Heart right ventricle (tissue), 16 donors: ENCODE results near the gene SNRPE. TPM values are rescaled to one million over a fixed set of nuclear protein-coding genes. Genes with fewer than 3 reads are reported as not detected.

Source experiments
- ATAC-seq, 8 donors: fragments of 200-7000 bp; cut with Tn5 transposase; one replicate each; pipeline ENCODE4 v1.9.1; 2020; ENCODE audit warnings: mild to moderate bottlenecking in 8 of 8, moderate library complexity in 8 of 8, moderate number of reproducible peaks in 1 of 8
- DNase-seq, 2 donors: peaks; one replicate each; pipeline ENCODE4 v3.0.0-alpha.2; 2020
- H3K27ac ChIP-seq, 10 donors: fragments of 200-600 bp; sonication (generic) in 2 of 10; one replicate each; pipeline versions ENCODE4 v1.5.0 to v1.8.0; 2020 to 2022; ENCODE audit warnings: mild to moderate bottlenecking in 3 of 10
- H3K27me3 ChIP-seq, 7 donors: fragments of 200-600 bp; one replicate each; pipeline ENCODE4 v1.8.0; 2021 to 2022; ENCODE audit warnings: mild to moderate bottlenecking in 2 of 7
- H3K36me3 ChIP-seq, 9 donors: fragments of 200-600 bp; sonication (generic) in 1 of 9; one replicate each; pipeline versions ENCODE4 v1.5.0 to v1.8.0; 2020 to 2022; ENCODE audit warnings: mild to moderate bottlenecking in 2 of 9
- H3K4me1 ChIP-seq, 9 donors: fragments of 200-600 bp; sonication (generic) in 1 of 9; one replicate each; pipeline versions ENCODE4 v1.5.0 to v1.8.0; 2020 to 2022; ENCODE audit warnings: mild to moderate bottlenecking in 4 of 9
- H3K4me3 ChIP-seq, 10 donors: fragments of 200-600 bp; sonication (generic) in 2 of 10; one replicate each; pipeline versions ENCODE4 v1.5.0 to v1.8.0; 2020 to 2022; ENCODE audit warnings: mild to moderate bottlenecking in 7 of 10, moderate library complexity in 2 of 10
- H3K9me3 ChIP-seq, 11 donors: fragments of 200-600 bp in 10 of 11; sonication (generic) in 2 of 11; one replicate each; pipeline versions ENCODE4 v1.5.0 to v1.8.0; 2013 to 2022; ENCODE audit warnings: mild to moderate bottlenecking in 2 of 11, control low read depth in 1 of 11, moderate library complexity in 1 of 11
- WGBS, 2 donors: extraction: QIAGEN DNeasy Blood & Tissue Kit; methylation state at CpG; one replicate each; pipeline ENCODE4 v1.1.7; 2013; ENCODE audit warnings: inconsistent platforms in 1 of 2; 5-methylcytosine and 5-hydroxymethylcytosine counted together
- intact Hi-C, 10 donors: fragments of 100-400 bp; cut with DNase I; formaldehyde crosslinking; loops; one replicate each; pipeline versions ENCODE4 v1.11.1 to v1.14.2; 2022
- polyA plus RNA-seq, 2 donors: library from polyadenylated mRNA; stranded (reverse); fragments of 200-250 nt; gene quantifications; one replicate each; pipeline ENCODE4 v1.2.3, GENCODE V29; 2013
- total RNA-seq, 10 donors: library from RNA; stranded (reverse); fragmentation: NEBNext Ultra II Directional in 3 of 10; extraction: Animal tissue kit (Norgen Biotek cat#: 25700) in 3 of 10; gene quantifications; one replicate each; pipeline versions ENCODE4 v1.2.1 to v1.2.4, GENCODE V29; 2021 to 2023
- TF ChIP-seq, protein P1 (sequence below), 9 donors: fragments of 200-600 bp; sonication (generic) in 2 of 9; IDR thresholded peaks; one replicate each; pipeline versions ENCODE4 v1.5.0 to v1.8.0; 2021 to 2022; ENCODE audit warnings: antibody characterized with exemption in 9 of 9, mild to moderate bottlenecking in 5 of 9, moderate library complexity in 1 of 9
- donor health status: Arrhythmogenic right ventricular cardiomyopathy.
- donor health status: ischemic (EF 13 %, LVEDD 7.1; RV severe dilation, severe dysfunction).
- donor health status: healthy with polysubstance abuse.
- donor health status: DM: no; HTN: yes; CAD: no.
- donor health status: DM: no; HTN: no; CAD: no.
- donor health status: ischemic (EF 25% LVEDD 6.9; RV normal size, moderate dysfunction).
- donor health status: ischemic (EF 25% LVEDD 5.7; RV mildly dilated, moderate dysfunction).
- donor health status: healthy.
- donor health status: DM: yes; HTN: yes; CAD: no.
- donor health status: Ischemic cardiomyopathy.
- donor health status: ischemic (EF 35%, LVEDD 5.7; RV mildly dilated, moderate dysfunction).
- donor health status: nonischemic (EF 11% LVEDD 7.7; RV severe dilation, severe dysfunction).
- donor health status: DM: yes; HTN: yes; CAD: no.
- donor health status: PGD.
- donor health status: ischemic (EF 29% LVEDD 5.4; RV normal size, mild dysfunction).
- donor health status: nonischemic (EF 23%, LVEDD 6.1; RV moderate dilation, normal function).

Gene SNRPE
- total and polyA plus RNA-seq, 12 donors: 33.1 to 118 (median 50.4) TPM

DNA sequence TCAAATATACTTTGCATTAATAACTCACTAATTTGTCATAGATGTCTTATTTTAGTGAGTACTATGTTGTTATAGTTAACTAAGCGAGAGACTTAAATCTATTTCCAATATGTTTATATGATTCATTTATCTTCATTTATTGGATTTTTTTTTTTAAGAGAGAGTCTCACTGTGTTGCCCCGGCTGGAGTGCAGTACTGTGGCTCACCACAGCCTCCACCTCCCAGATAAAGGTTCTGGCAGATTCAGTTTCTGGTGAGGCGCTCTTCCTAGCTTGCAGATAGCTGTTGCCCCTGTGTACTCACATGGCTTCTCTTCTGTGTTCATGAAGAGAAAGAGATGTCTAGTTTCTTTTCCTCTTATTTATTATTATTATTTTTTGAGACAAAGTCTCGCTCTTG, 43.9 kb downstream of the SNRPE start:
- 97% methylated on average over 4 of the region's 4 CpGs for WGBS, 2 donors
- H3K27ac ChIP-seq: no peak overlapping the region
- H3K27me3 ChIP-seq: no peaks in the 10 kb centered on the region
- TF ChIP-seq, protein P1, sequence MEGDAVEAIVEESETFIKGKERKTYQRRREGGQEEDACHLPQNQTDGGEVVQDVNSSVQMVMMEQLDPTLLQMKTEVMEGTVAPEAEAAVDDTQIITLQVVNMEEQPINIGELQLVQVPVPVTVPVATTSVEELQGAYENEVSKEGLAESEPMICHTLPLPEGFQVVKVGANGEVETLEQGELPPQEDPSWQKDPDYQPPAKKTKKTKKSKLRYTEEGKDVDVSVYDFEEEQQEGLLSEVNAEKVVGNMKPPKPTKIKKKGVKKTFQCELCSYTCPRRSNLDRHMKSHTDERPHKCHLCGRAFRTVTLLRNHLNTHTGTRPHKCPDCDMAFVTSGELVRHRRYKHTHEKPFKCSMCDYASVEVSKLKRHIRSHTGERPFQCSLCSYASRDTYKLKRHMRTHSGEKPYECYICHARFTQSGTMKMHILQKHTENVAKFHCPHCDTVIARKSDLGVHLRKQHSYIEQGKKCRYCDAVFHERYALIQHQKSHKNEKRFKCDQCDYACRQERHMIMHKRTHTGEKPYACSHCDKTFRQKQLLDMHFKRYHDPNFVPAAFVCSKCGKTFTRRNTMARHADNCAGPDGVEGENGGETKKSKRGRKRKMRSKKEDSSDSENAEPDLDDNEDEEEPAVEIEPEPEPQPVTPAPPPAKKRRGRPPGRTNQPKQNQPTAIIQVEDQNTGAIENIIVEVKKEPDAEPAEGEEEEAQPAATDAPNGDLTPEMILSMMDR (IDR thresholded peaks at IDR 0.05): no peak
- intact Hi-C loops: no loop called here
- ATAC-seq: no peak
- H3K4me3 ChIP-seq: no peak overlapping the region
- no peaks in the 10 kb centered on the region for H3K4me1 ChIP-seq
- no peak for DNase-seq
- no peaks in the 10 kb centered on the region for H3K36me3 ChIP-seq
- no peaks in the 10 kb centered on the region for H3K9me3 ChIP-seq

DNA sequence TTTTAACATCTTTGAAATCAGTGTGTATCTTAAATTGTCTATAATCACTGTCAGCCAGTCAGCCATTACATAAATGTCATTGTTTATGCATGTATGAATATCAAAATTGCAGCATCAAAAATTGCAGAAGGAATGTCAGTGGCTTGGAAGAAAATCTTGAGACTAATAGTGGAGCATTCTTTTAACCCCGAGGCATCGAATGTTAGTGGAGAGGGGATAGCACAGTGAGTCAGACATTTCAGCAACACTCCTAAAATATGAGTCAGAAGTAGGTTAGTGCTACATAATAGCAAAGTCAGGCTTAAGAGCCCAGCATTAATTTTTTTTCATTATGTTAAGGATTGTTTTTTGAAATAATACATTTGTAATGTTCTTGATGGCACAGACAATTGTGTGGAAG, 45.5 kb downstream of the SNRPE start:
- ATAC-seq: peak in 1 of 8 donors; percentile 58

DNA sequence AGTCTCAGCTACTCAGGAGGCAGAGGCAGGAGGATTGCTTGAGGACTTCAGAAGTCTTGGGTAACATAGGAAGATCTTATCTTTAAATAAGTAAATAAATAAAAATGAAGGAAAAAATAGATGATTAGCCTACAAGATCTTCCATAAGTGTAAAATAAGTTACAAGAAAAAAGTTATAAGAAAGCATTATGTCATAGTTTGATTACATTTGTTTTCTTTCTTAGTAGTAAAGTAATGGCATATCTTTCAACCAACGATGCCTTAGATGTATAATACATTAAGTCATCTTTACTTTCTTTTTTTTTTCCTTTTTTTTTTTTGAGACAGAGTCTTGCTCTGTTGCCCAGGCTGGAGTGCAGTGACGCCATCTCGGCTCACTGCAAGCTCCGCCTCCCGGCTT, 46.5 kb downstream of the SNRPE start:
- Histone ChIP-seq H3K27ac (no peak overlapping the region), H3K36me3 (no peaks in the 10 kb centered on the region), H3K4me1 (no peaks in the 10 kb centered on the region), H3K27me3 (no peaks in the 10 kb centered on the region), H3K9me3 (no peaks in the 10 kb centered on the region), H3K4me3 (no peak overlapping the region)
- TF ChIP-seq, protein P1 (IDR thresholded peaks at IDR 0.05): no peak
- intact Hi-C loops: no loop called here
- DNase-seq: no peak
- WGBS, 2 donors: 79 to 82% methylated on average over 4 to 5 of the region's 5 CpGs
- no peak for ATAC-seq

More for the DNA sequence above, 45.5 kb downstream of the SNRPE start:
- Histone ChIP-seq H3K36me3 (no peaks in the 10 kb centered on the region), H3K4me1 (no peaks in the 10 kb centered on the region), H3K9me3 (no peaks in the 10 kb centered on the region), H3K27ac (no peak overlapping the region), H3K27me3 (no peaks in the 10 kb centered on the region), H3K4me3 (no peak overlapping the region)
- TF ChIP-seq, protein P1 (IDR thresholded peaks at IDR 0.05): no peak
- no peak for DNase-seq
- WGBS, 2 donors: 53 to 67% methylated on average over 2 of the region's 2 CpGs
- intact Hi-C loops: no loop called here

DNA sequence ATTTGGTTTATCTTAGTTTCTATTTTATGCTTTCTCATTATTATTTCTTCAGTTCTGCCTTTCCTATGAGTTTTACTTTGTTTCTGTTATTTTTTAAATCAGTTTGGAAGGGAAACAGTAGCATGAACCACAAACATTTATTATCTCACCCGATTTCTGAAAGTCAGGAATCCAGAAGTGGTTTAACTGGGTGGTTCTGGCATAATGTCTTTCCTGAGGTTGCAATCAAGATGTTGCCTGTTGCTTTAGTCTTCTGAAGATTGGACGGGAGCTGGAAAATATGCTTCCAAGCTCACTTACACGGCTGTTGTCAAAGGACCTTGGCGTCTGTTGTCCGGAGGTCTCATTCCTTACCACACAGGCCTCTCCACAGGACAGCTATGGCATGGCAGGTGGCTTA, 50.4 kb downstream of the SNRPE start:
- TF ChIP-seq, protein P1 (IDR thresholded peaks at IDR 0.05): no peak
- ATAC-seq (no peak), DNase-seq (no peak)
- H3K27ac ChIP-seq: no peak overlapping the region
- no peaks in the 10 kb centered on the region for H3K9me3 ChIP-seq
- intact Hi-C loops: no loop called here
- 83 to 86% methylated on average over 5 of the region's 5 CpGs for WGBS, 2 donors
- no peaks in the 10 kb centered on the region for H3K27me3 ChIP-seq
- no peaks in the 10 kb centered on the region for H3K36me3 ChIP-seq
- H3K4me3 ChIP-seq: no peak overlapping the region
- H3K4me1 ChIP-seq: no peaks in the 10 kb centered on the region
